ENCODE data around the gene SCN5A. TPM values are rescaled to one million over a fixed set of nuclear protein-coding genes. Genes with fewer than 3 reads are reported as not detected.

The SCN5A gene
- total RNA-seq, 1 donor from 2014 or later: not detected

DNA sequence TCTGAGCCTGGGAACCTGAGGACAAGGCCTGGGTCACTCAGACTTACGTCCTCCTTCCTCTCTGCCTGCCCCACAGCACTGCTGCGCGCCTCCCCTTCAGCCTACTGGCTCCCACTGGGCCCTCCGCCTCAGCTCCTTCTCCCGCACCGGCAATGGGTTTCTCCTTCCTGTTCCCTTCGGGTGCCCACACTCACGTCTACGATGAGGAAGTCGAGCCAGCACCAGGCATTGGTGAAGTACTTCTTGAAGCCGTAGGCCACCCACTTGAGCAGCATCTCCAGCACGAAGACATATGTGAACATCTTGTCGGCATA is 83.3 kb downstream of the SCN5A start:
- no peaks in the 10 kb centered on the region for H3K27me3 Mint-ChIP-seq
- POLR2A ChIA-PET: no interaction called here
- H3K4me1 Mint-ChIP-seq: no peaks in the 10 kb centered on the region
- intact Hi-C loops (cut with micrococcal nuclease): no loop called here
- DNase-seq (no peak), ATAC-seq (ENCODE audit: low read depth) (no peak)
- H3K9me3 Mint-ChIP-seq: no peaks in the 10 kb centered on the region
- TF ChIP-seq, protein P1, sequence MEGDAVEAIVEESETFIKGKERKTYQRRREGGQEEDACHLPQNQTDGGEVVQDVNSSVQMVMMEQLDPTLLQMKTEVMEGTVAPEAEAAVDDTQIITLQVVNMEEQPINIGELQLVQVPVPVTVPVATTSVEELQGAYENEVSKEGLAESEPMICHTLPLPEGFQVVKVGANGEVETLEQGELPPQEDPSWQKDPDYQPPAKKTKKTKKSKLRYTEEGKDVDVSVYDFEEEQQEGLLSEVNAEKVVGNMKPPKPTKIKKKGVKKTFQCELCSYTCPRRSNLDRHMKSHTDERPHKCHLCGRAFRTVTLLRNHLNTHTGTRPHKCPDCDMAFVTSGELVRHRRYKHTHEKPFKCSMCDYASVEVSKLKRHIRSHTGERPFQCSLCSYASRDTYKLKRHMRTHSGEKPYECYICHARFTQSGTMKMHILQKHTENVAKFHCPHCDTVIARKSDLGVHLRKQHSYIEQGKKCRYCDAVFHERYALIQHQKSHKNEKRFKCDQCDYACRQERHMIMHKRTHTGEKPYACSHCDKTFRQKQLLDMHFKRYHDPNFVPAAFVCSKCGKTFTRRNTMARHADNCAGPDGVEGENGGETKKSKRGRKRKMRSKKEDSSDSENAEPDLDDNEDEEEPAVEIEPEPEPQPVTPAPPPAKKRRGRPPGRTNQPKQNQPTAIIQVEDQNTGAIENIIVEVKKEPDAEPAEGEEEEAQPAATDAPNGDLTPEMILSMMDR (IDR thresholded peaks at IDR 0.05): no peak
- no peak overlapping the region for H3K4me3 Mint-ChIP-seq
- H3K36me3 Mint-ChIP-seq (ENCODE audit: low read depth): no peaks in the 10 kb centered on the region
- CTCF ChIA-PET: no interaction called here
- no peak overlapping the region for H3K27ac Mint-ChIP-seq

DNA sequence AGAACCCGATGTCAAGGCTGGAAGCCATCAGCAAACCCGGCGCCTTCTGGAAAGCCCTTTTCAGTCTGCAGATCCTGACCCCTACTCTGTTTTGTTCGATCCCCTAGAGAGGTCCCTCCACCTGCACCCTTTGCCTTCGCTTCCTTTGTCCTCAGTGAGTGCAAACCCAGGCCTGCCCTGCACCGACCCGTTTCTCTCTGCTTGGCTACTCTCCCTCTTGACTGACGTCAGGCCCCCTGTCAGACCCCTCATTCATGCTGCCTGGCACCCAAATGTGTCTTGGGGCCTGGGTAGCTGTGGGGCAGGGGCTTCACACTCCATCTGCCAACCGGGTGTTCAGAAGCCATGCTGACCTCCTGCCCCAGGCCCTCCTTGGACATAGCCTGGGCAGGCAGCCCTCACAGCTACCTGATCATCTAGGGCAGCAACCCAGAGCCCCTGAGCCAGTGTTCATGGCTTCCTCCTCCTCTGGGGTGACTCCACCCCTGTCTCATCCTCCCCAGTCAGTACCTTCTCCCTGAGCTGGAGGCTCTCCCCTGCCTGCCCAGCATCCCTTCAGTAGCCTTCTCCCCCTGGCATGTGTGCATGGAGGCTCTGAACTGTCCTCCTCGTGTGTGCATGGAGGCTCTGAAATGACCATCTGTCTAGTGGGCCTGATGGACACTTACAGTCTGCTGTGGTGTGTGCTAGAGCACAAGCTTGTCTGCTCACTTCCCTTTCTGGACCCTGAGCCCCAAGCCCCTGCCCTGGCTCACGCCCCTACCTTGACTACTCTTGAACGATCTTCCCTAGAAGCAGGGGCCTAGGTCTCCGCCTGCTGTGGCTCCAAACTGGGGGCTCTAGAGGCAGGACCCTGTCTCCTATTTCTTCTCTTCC is 83.9 kb downstream of the SCN5A start:
- no peak overlapping the region for H3K4me3 Mint-ChIP-seq
- intact Hi-C loops (cut with micrococcal nuclease): no loop called here
- H3K4me1 Mint-ChIP-seq: no peaks in the 10 kb centered on the region
- no peak for DNase-seq
- no peak overlapping the region for H3K27ac Mint-ChIP-seq
- H3K27me3 Mint-ChIP-seq: no peaks in the 10 kb centered on the region
- CTCF ChIA-PET: no interaction called here
- TF ChIP-seq, protein P1 (IDR thresholded peaks at IDR 0.05): no peak
- no peak for ATAC-seq (ENCODE audit: low read depth)
- H3K36me3 Mint-ChIP-seq (ENCODE audit: low read depth): no peaks in the 10 kb centered on the region
- H3K9me3 Mint-ChIP-seq: no peaks in the 10 kb centered on the region
- POLR2A ChIA-PET: no interaction called here

DNA sequence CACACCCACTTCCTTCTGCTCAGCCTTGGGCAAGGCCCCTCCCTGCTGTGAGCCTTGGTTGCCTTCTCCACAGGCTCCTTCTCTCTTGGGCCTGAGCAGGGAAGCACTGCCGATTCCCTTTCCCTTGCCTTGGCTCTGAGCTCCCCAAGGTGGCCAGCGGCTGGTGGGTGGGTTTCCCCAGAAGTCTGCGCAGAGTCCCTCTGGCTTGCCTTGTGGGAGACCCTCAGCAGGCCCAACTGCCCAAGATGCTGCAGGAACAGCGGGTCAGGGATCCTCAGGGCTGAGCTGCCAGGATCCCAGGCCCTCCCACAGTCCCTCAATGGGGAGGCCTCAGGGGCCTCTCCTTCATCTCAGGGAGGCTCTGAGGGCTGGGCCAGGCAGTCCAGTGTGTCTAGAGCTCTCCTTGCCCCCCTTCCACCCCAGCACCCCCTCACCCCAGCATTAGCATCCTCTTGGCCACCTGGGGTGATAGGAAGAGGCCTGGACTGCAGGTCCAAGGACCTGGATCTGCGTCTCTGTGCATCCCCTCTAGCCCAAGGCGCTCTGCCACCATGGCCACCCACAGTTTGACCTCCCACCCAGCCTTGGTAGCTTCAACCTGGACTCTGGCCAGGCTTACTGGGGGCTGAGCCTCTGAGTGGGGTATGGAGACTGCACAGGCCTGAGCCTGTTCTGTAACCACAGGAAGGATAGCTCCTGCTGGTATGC is 84.7 kb downstream of the SCN5A start:
- DNase-seq (peak; percentile 8), ATAC-seq (ENCODE audit: low read depth) (no peak)
- ChIA-PET CTCF (no interaction called here), POLR2A (no interaction called here)
- Mint-ChIP-seq H3K4me1 (no peaks in the 10 kb centered on the region), H3K4me3 (no peak overlapping the region), H3K36me3 (ENCODE audit: low read depth) (no peaks in the 10 kb centered on the region), H3K27ac (no peak overlapping the region), H3K9me3 (no peaks in the 10 kb centered on the region), H3K27me3 (peaks cover 2% of the 10 kb centered on the region)
- intact Hi-C loops (cut with micrococcal nuclease): no loop called here
- TF ChIP-seq, protein P1 (IDR thresholded peaks at IDR 0.05): no peak

DNA sequence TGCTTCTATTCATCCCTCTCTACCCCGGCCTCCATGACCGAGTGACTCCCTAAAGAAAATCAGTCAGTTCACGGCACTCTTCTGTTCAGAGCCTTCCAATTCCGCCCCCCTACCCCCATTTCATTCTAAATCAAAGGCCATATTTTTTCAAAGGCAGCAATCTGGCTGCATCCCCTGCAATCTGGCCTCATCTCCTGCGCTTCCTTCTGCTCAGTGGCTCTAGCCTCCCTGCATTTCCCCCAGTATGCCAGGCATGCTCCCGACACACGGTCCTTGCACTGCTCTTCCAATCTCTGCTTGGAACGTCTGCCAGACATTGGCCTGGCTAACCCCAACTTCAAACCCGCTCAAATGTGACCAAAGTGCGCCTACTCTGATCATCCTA is 85.6 kb downstream of the SCN5A start:
- H3K9me3 Mint-ChIP-seq: no peaks in the 10 kb centered on the region
- intact Hi-C loops (cut with micrococcal nuclease): no loop called here
- DNase-seq: no peak
- TF ChIP-seq, protein P1 (IDR thresholded peaks at IDR 0.05): no peak
- peaks cover 2% of the 10 kb centered on the region for H3K27me3 Mint-ChIP-seq
- H3K4me3 Mint-ChIP-seq: no peak overlapping the region
- no peaks in the 10 kb centered on the region for H3K4me1 Mint-ChIP-seq
- CTCF ChIA-PET: no interaction called here
- H3K27ac Mint-ChIP-seq: no peak overlapping the region
- POLR2A ChIA-PET: no interaction called here
- H3K36me3 Mint-ChIP-seq (ENCODE audit: low read depth): no peaks in the 10 kb centered on the region
- no peak for ATAC-seq (ENCODE audit: low read depth)

DNA sequence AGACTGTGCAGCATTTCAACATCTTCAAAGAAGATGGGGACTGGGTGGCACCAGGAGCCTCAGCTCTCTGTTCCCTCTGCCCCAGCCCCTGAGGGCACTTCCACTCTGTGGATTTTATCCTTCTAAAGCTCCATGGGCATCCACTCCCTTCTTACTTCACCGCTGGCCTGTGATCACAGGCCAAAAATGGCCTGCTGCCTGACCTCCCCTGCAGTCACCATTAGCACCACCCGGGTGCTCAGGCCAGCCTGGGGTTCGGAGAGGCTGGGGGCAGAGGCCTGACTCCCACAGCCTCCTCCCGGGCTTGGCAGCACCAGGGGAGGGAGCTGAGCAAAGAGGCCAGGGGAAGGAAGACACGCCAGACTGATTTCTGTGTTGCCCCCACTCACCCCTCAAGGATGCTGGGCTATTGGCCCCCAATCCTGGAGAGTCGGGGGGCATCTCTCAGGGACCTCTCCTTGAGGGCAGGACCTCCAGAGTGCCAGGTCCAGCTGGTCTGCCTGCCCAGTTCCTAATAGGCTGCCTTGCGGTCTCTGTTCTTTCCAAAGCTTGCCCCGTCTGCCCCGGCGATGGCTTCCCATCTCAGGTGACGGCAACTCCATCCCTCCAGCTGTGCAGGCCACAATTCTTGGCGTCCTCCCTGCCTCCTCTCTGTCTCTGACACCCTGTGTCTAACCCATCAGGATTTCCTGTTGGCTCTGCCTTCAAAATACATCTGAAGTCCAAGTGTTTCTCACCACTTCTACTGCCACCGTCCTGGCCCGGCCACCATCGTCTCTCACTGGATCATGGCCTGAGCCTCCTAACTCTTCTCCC is 86.2 kb downstream of the SCN5A start:
- intact Hi-C loops (cut with micrococcal nuclease): no loop called here
- H3K4me3 Mint-ChIP-seq: no peak overlapping the region

More for the DNA sequence above, 86.2 kb downstream of the SCN5A start:
- Mint-ChIP-seq H3K4me1 (no peaks in the 10 kb centered on the region), H3K27ac (no peak overlapping the region), H3K36me3 (ENCODE audit: low read depth) (no peaks in the 10 kb centered on the region), H3K27me3 (peaks cover 2% of the 10 kb centered on the region), H3K9me3 (no peaks in the 10 kb centered on the region)
- POLR2A ChIA-PET: no interaction called here
- CTCF ChIA-PET: no interaction called here
- TF ChIP-seq, protein P1 (IDR thresholded peaks at IDR 0.05): no peak
- no peak for DNase-seq
- no peak for ATAC-seq (ENCODE audit: low read depth)
